WI38 (cell line): Measurements from ENCODE around the gene SOBP.

ENCODE experiments used
- H3K4me3 ChIP-seq: 2 replicates; pipeline ENCODE4 v1.5.1; 2011; ENCODE audit warnings: low read depth, mild to moderate bottlenecking, control low read depth, low read length
- CTCF ChIP-seq: IDR thresholded peaks from 2 replicates; pipeline ENCODE4 v1.5.1; 2012; ENCODE audit warnings: low read depth, mild to moderate bottlenecking, control low read depth, low read length

SOBP gene

GRCh38 chr6:107661291-107661690 is 171.4 kb downstream of the SOBP start:
- no peak for TF ChIP-seq CTCF
- H3K4me3 ChIP-seq = no peak overlapping the region

- H3K4me3 ChIP-seq = no peak overlapping the region
- TF ChIP-seq CTCF = no peak
These were observed 172.4 kb downstream of the SOBP start for GRCh38 chr6:107662333-107662732.

- no peak for TF ChIP-seq CTCF
- H3K4me3 ChIP-seq = no peak overlapping the region
These were observed 173.4 kb downstream of the SOBP start for GRCh38 chr6:107663308-107663707.

- H3K4me3 ChIP-seq = peak overlapping the region; percentile 5; the same call in 1 of the 2 replicates
- no peak for TF ChIP-seq CTCF
These were observed 175.5 kb downstream of the SOBP start for GRCh38 chr6:107665382-107665781.

- TF ChIP-seq CTCF = no peak
- H3K4me3 ChIP-seq = no peak overlapping the region; the same call in 1 of the 2 replicates
These were observed 176.4 kb downstream of the SOBP start for GRCh38 chr6:107666084-107666980.

- no peak for TF ChIP-seq CTCF
- no peak overlapping the region for H3K4me3 ChIP-seq
These were observed 177.2 kb downstream of the SOBP start for GRCh38 chr6:107666981-107667601.

GRCh38 chr6:107667790-107668189 is 177.9 kb downstream of the SOBP start:
- H3K4me3 ChIP-seq = no peak overlapping the region
- no peak for TF ChIP-seq CTCF
